ENCODE measurements around the gene DDB1. TPM values are rescaled to one million over a fixed set of nuclear protein-coding genes. Genes with fewer than 3 reads are reported as not detected.

The DDB1 gene
- total and polyA plus RNA-seq, 9 of the 15 experiments (the other 6 are each of a cell fraction or from before 2014, with no cell fraction given), result 172 to 361 (median 266) TPM

- TF ChIP-seq, protein P1, sequence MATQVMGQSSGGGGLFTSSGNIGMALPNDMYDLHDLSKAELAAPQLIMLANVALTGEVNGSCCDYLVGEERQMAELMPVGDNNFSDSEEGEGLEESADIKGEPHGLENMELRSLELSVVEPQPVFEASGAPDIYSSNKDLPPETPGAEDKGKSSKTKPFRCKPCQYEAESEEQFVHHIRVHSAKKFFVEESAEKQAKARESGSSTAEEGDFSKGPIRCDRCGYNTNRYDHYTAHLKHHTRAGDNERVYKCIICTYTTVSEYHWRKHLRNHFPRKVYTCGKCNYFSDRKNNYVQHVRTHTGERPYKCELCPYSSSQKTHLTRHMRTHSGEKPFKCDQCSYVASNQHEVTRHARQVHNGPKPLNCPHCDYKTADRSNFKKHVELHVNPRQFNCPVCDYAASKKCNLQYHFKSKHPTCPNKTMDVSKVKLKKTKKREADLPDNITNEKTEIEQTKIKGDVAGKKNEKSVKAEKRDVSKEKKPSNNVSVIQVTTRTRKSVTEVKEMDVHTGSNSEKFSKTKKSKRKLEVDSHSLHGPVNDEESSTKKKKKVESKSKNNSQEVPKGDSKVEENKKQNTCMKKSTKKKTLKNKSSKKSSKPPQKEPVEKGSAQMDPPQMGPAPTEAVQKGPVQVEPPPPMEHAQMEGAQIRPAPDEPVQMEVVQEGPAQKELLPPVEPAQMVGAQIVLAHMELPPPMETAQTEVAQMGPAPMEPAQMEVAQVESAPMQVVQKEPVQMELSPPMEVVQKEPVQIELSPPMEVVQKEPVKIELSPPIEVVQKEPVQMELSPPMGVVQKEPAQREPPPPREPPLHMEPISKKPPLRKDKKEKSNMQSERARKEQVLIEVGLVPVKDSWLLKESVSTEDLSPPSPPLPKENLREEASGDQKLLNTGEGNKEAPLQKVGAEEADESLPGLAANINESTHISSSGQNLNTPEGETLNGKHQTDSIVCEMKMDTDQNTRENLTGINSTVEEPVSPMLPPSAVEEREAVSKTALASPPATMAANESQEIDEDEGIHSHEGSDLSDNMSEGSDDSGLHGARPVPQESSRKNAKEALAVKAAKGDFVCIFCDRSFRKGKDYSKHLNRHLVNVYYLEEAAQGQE (IDR thresholded peaks at IDR 0.05; ENCODE audit: borderline replicate concordance), result no peak
- TF ChIP-seq, protein P1 (CRISPR knock-in tag; IDR thresholded peaks at IDR 0.05; ENCODE audit: low read depth), result 0 out of 2 replicates have a peak, but pooled peaks have one; percentile 68
- TF ChIP-seq LARP7 (IDR thresholded peaks at IDR 0.05) (peak; percentile 35; the same call in 1 of the 2 replicates), HSF4 (CRISPR knock-in tag; IDR thresholded peaks at IDR 0.05; ENCODE audit: borderline replicate concordance) (0 out of 2 replicates have a peak, but pooled peaks have one; percentile 25), DACH1 (IDR thresholded peaks at IDR 0.05; ENCODE audit: partially characterized antibody) (no peak), SP1 (CRISPR knock-in tag; IDR thresholded peaks at IDR 0.05) (peak; percentile 73; the same call in 1 of the 2 replicates), HCFC1 (IDR thresholded peaks at IDR 0.05; ENCODE audit: low read depth, low read length) (peak; percentile 77), SUPT5H (IDR thresholded peaks at IDR 0.05) (peak; percentile 90), ZNF77 (CRISPR knock-in tag; IDR thresholded peaks at IDR 0.05) (no peak), DEAF1 (CRISPR knock-in tag; IDR thresholded peaks at IDR 0.05) (peak; percentile 99), ZNF589 (CRISPR knock-in tag; IDR thresholded peaks at IDR 0.05; ENCODE audit: low read depth) (no peak; the same call in 1 of the 2 replicates), MYBL2 (IDR thresholded peaks at IDR 0.05; ENCODE audit: low read depth) (no peak), MYBL2 (CRISPR knock-in tag; IDR thresholded peaks at IDR 0.05; ENCODE audit: borderline replicate concordance) (no peak), SP2 (IDR thresholded peaks at IDR 0.05; ENCODE audit: extremely low read depth, low read depth, low read length, poor library complexity, severe bottlenecking) (peak; percentile 96)
- TF ChIP-seq, protein P2, sequence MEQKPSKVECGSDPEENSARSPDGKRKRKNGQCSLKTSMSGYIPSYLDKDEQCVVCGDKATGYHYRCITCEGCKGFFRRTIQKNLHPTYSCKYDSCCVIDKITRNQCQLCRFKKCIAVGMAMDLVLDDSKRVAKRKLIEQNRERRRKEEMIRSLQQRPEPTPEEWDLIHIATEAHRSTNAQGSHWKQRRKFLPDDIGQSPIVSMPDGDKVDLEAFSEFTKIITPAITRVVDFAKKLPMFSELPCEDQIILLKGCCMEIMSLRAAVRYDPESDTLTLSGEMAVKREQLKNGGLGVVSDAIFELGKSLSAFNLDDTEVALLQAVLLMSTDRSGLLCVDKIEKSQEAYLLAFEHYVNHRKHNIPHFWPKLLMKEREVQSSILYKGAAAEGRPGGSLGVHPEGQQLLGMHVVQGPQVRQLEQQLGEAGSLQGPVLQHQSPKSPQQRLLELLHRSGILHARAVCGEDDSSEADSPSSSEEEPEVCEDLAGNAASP (IDR thresholded peaks at IDR 0.05), result no peak
- TF ChIP-seq, protein P3, sequence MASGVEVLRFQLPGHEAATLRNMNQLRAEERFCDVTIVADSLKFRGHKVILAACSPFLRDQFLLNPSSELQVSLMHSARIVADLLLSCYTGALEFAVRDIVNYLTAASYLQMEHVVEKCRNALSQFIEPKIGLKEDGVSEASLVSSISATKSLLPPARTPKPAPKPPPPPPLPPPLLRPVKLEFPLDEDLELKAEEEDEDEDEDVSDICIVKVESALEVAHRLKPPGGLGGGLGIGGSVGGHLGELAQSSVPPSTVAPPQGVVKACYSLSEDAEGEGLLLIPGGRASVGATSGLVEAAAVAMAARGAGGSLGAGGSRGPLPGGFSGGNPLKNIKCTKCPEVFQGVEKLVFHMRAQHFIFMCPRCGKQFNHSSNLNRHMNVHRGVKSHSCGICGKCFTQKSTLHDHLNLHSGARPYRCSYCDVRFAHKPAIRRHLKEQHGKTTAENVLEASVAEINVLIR (CRISPR knock-in tag; IDR thresholded peaks at IDR 0.05), result peak; percentile 38; the same call in 1 of the 2 replicates
These were observed at the start of gene DDB1, which contains the start of gene TKFC (continued) for GRCh38 chr11:61332797-61333549.
